Measurements from ENCODE around the gene LIN37. TPM values are rescaled to one million over a fixed set of nuclear protein-coding genes. Genes with fewer than 3 reads are reported as not detected.

Gene LIN37
- total and polyA plus RNA-seq, 2 donors (not counting 3 experiments of a cell fraction or from before 2014, with no cell fraction given), result 11.3 to 21.4 TPM

DNA sequence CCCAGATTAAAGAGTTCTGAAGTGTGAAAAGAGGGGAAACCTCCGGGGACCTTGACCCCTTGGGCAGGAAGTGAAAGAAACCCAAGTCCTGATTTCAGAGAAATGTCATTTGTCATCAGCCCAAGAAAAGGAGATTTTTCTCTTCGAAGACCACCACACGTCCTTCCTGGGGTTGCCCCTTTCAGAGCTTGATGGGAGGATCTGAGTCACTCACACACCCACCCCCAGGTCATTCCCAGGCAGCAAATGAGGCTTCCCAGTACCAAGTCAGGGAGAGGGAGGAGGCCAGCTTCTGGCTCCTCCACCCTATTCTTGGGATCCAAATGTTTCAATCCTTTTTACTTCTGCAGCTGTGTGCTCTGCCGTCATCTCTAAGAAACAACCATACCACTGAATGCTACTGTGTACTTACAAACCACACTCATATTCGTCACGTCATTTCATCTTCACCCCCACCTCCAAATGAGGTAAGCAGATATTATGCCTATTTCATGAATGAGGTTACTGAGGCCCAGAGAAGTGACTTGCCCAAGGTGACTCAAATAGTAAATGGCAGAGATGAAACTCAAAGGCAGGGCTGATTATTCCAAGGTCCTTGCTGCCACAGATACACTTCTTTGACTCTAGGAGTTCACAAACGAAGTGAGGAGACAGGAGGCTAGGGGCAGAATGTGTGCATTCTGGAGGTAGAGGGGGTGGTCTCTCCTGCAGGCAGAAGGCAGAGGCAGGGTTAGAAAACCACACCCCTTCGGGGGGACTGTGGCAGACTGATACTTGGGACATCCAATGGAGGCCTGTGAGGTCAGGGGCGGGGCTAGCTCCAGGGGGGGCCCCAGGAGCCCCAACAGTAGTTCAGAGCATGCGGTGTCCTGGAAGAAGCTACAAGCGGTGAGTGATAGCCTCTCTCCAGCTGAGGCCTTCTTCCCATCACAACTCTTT, 35.5 kb upstream of the LIN37 start:
- Histone ChIP-seq H3K79me2 (ENCODE audit: control insufficient read depth, insufficient read depth, low read length) (no peaks in the 10 kb centered on the region), H3K27me3 (ENCODE audit: control insufficient read depth in 2 of 2, insufficient read depth in 2 of 2, low read length in 2 of 2) (no peaks in the 10 kb centered on the region), H4K20me1 (replicated peaks; ENCODE audit: control insufficient read depth, extremely low read depth, insufficient read depth, low read length) (no peaks in the 10 kb centered on the region), H3K9me1 (replicated peaks; ENCODE audit: control insufficient read depth, extremely low read depth, insufficient read depth, low read length) (no peaks in the 10 kb centered on the region), H3K4me3 (replicated peaks in 1 of 3; ENCODE audit: insufficient read depth in 1 of 3, low read depth in 1 of 3, low read length in 3 of 3) (no peak overlapping the region), H3K36me3 (ENCODE audit: control insufficient read depth in 2 of 2, extremely low read depth in 1 of 2, insufficient read depth in 2 of 2, low read length in 2 of 2) (no peaks in the 10 kb centered on the region), H2AFZ (ENCODE audit: low read depth, low read length) (no peak overlapping the region), H3K27ac (ENCODE audit: insufficient read depth, low read depth, low read length) (no peak overlapping the region), H3K4me1 (ENCODE audit: control insufficient read depth, extremely low read depth, insufficient read depth, low read length) (peaks cover 11% of the 10 kb centered on the region), H3K9me3 (replicated peaks; ENCODE audit: control insufficient read depth, insufficient read depth, low read length) (no peaks in the 10 kb centered on the region), H3K9ac (replicated peaks; ENCODE audit: extremely low read depth, insufficient read depth, low read length) (no peak overlapping the region), H3K4me2 (ENCODE audit: insufficient read depth, low read length) (no peak overlapping the region)
- intact Hi-C loops (cut with micrococcal nuclease), result no loop called here
- dilution Hi-C loops (cut with MboI; ENCODE audit: extremely low pct_ligation_motif_present, low sequenced_read_pairs), result no loop called here
- DNase-seq (ENCODE audit: low read depth, low spot score) (no peak), FAIRE-seq (no peak)
- POLR2A ChIA-PET, result no interaction called here
- BruUV-seq (replicated peaks), result no TSS peak
- CTCF ChIA-PET, result interaction anchor here (1.4 to 2.2 kb wide), 3 partner anchors 11 to 18 kb away, joined by 4 to 11 read pairs (median 5); no protein-coding TSS in a partner anchor
- TF ChIP-seq POLR2A (IDR thresholded peaks at IDR 0.05; ENCODE audit: low read depth, low read length) (no peak), CTCF (IDR thresholded peaks at IDR 0.05; ENCODE audit: extremely low read depth in 1 of 2, insufficient read depth in 1 of 2, low read depth in 1 of 2, low read length in 2 of 2) (no peak), MYC (IDR thresholded peaks at IDR 0.05; ENCODE audit: low read depth, low read length) (no peak), POLR2AphosphoS5 (IDR thresholded peaks at IDR 0.05; ENCODE audit: insufficient read depth, low read depth, low read length) (no peak), EZH2 (IDR thresholded peaks at IDR 0.05; ENCODE audit: borderline replicate concordance, low read depth, low read length, severe bottlenecking) (no peak), GATA2 (IDR thresholded peaks at IDR 0.05; ENCODE audit: insufficient read depth, insufficient read length, low read depth, low read length) (no peak), JUN (IDR thresholded peaks at IDR 0.05; ENCODE audit: borderline replicate concordance, insufficient read depth, insufficient read length, low read depth) (no peak), FOS (IDR thresholded peaks at IDR 0.05; ENCODE audit: borderline replicate concordance, insufficient read depth, low read length) (no peak)
- TF ChIP-seq, protein P1, sequence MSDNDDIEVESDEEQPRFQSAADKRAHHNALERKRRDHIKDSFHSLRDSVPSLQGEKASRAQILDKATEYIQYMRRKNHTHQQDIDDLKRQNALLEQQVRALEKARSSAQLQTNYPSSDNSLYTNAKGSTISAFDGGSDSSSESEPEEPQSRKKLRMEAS (IDR thresholded peaks at IDR 0.05; ENCODE audit: insufficient read depth, insufficient read length), result no peak

Measured in endothelial cell of umbilical vein (primary cell).